ENCODE data around the gene FGFR3.

Gene FGFR3

GRCh38 chr4:1801286-1801958 is 8.3 kb downstream of the FGFR3 start:
- Histone ChIP-seq H3K9ac (ENCODE audit: low read depth, low read length) (no peak overlapping the region), H3K4me2 (ENCODE audit: low read length) (no peak overlapping the region), H3K27me3 (ENCODE audit: control insufficient read depth, insufficient read depth, low read length) (peaks cover 14% of the 10 kb centered on the region), H3K36me3 (ENCODE audit: insufficient read depth, low read length) (no peaks in the 10 kb centered on the region), H3K4me3 (ENCODE audit: low read length) (no peak overlapping the region), H3K9me3 (replicated peaks; ENCODE audit: low read length) (no peaks in the 10 kb centered on the region), H3K4me1 (ENCODE audit: control insufficient read depth, insufficient read depth, low read length) (peaks cover 6% of the 10 kb centered on the region)

GRCh38 chr4:1802151-1802715 is 9.1 kb downstream of the FGFR3 start:
- peaks cover 6% of the 10 kb centered on the region for H3K4me1 ChIP-seq (ENCODE audit: control insufficient read depth, insufficient read depth, low read length)
- H3K4me2 ChIP-seq (ENCODE audit: low read length), result no peak overlapping the region
- no peaks in the 10 kb centered on the region for H3K36me3 ChIP-seq (ENCODE audit: insufficient read depth, low read length)
- H3K4me3 ChIP-seq (ENCODE audit: low read length), result no peak overlapping the region
- no peaks in the 10 kb centered on the region for H3K9me3 ChIP-seq (replicated peaks; ENCODE audit: low read length)
- peaks cover 6% of the 10 kb centered on the region for H3K27me3 ChIP-seq (ENCODE audit: control insufficient read depth, insufficient read depth, low read length)
- H3K9ac ChIP-seq (ENCODE audit: low read depth, low read length), result no peak overlapping the region

- peaks cover 6% of the 10 kb centered on the region for H3K4me1 ChIP-seq (ENCODE audit: control insufficient read depth, insufficient read depth, low read length)
- H3K9ac ChIP-seq (ENCODE audit: low read depth, low read length), result no peak overlapping the region
- peaks cover 4% of the 10 kb centered on the region for H3K27me3 ChIP-seq (ENCODE audit: control insufficient read depth, insufficient read depth, low read length)
- no peaks in the 10 kb centered on the region for H3K36me3 ChIP-seq (ENCODE audit: insufficient read depth, low read length)
- H3K9me3 ChIP-seq (replicated peaks; ENCODE audit: low read length), result no peaks in the 10 kb centered on the region
- no peak overlapping the region for H3K4me3 ChIP-seq (ENCODE audit: low read length)
- no peak overlapping the region for H3K4me2 ChIP-seq (ENCODE audit: low read length)
These were observed 9.8 kb downstream of the FGFR3 start for GRCh38 chr4:1802720-1803522.

GRCh38 chr4:1803523-1804423 is 10.7 kb downstream of the FGFR3 start:
- Histone ChIP-seq H3K27me3 (ENCODE audit: control insufficient read depth, insufficient read depth, low read length) (peaks cover 2% of the 10 kb centered on the region), H3K4me1 (ENCODE audit: control insufficient read depth, insufficient read depth, low read length) (peaks cover 6% of the 10 kb centered on the region), H3K4me2 (ENCODE audit: low read length) (no peak overlapping the region), H3K9me3 (replicated peaks; ENCODE audit: low read length) (no peaks in the 10 kb centered on the region), H3K9ac (ENCODE audit: low read depth, low read length) (no peak overlapping the region), H3K36me3 (ENCODE audit: insufficient read depth, low read length) (no peaks in the 10 kb centered on the region), H3K4me3 (ENCODE audit: low read length) (no peak overlapping the region)

- H3K4me3 ChIP-seq (ENCODE audit: low read length), result no peak overlapping the region
- no peak overlapping the region for H3K9ac ChIP-seq (ENCODE audit: low read depth, low read length)
- H3K27me3 ChIP-seq (ENCODE audit: control insufficient read depth, insufficient read depth, low read length), result no peaks in the 10 kb centered on the region
- H3K9me3 ChIP-seq (replicated peaks; ENCODE audit: low read length), result no peaks in the 10 kb centered on the region
- H3K4me2 ChIP-seq (ENCODE audit: low read length), result no peak overlapping the region
- H3K36me3 ChIP-seq (ENCODE audit: insufficient read depth, low read length), result no peaks in the 10 kb centered on the region
- H3K4me1 ChIP-seq (ENCODE audit: control insufficient read depth, insufficient read depth, low read length), result peaks cover 6% of the 10 kb centered on the region
These were observed 11.8 kb downstream of the FGFR3 start for GRCh38 chr4:1804638-1805492.

- no peak overlapping the region for H3K9ac ChIP-seq (ENCODE audit: low read depth, low read length)
These were observed 12.6 kb downstream of the FGFR3 start for GRCh38 chr4:1805493-1806222.

GRCh38 chr4:1806223-1806564 is 13.1 kb downstream of the FGFR3 start:
- H3K9ac ChIP-seq (ENCODE audit: low read depth, low read length), result no peak overlapping the region
- no peaks in the 10 kb centered on the region for H3K27me3 ChIP-seq (ENCODE audit: control insufficient read depth, insufficient read depth, low read length)
- peaks cover 6% of the 10 kb centered on the region for H3K4me1 ChIP-seq (ENCODE audit: control insufficient read depth, insufficient read depth, low read length)
- no peak overlapping the region for H3K4me3 ChIP-seq (ENCODE audit: low read length)
- no peaks in the 10 kb centered on the region for H3K9me3 ChIP-seq (replicated peaks; ENCODE audit: low read length)
- H3K36me3 ChIP-seq (ENCODE audit: insufficient read depth, low read length), result peaks cover 3% of the 10 kb centered on the region
- H3K4me2 ChIP-seq (ENCODE audit: low read length), result no peak overlapping the region

More at GRCh38 chr4:1805493-1806222, 12.6 kb downstream of the FGFR3 start:
- Histone ChIP-seq H3K4me2 (ENCODE audit: low read length) (no peak overlapping the region), H3K9me3 (replicated peaks; ENCODE audit: low read length) (no peaks in the 10 kb centered on the region), H3K36me3 (ENCODE audit: insufficient read depth, low read length) (no peaks in the 10 kb centered on the region), H3K27me3 (ENCODE audit: control insufficient read depth, insufficient read depth, low read length) (no peaks in the 10 kb centered on the region), H3K4me3 (ENCODE audit: low read length) (no peak overlapping the region), H3K4me1 (ENCODE audit: control insufficient read depth, insufficient read depth, low read length) (peaks cover 6% of the 10 kb centered on the region)

GRCh38 chr4:1806596-1807331 is 13.7 kb downstream of the FGFR3 start:
- H3K9me3 ChIP-seq (replicated peaks; ENCODE audit: low read length), result no peaks in the 10 kb centered on the region
- no peak overlapping the region for H3K4me3 ChIP-seq (ENCODE audit: low read length)
- no peaks in the 10 kb centered on the region for H3K27me3 ChIP-seq (ENCODE audit: control insufficient read depth, insufficient read depth, low read length)
- H3K9ac ChIP-seq (ENCODE audit: low read depth, low read length), result no peak overlapping the region
- no peak overlapping the region for H3K4me2 ChIP-seq (ENCODE audit: low read length)
- H3K4me1 ChIP-seq (ENCODE audit: control insufficient read depth, insufficient read depth, low read length), result peaks cover 6% of the 10 kb centered on the region
- H3K36me3 ChIP-seq (ENCODE audit: insufficient read depth, low read length), result peaks cover 3% of the 10 kb centered on the region

- H3K4me3 ChIP-seq (ENCODE audit: low read length), result no peak overlapping the region
- peaks cover 2% of the 10 kb centered on the region for H3K4me1 ChIP-seq (ENCODE audit: control insufficient read depth, insufficient read depth, low read length)
- no peak overlapping the region for H3K9ac ChIP-seq (ENCODE audit: low read depth, low read length)
- H3K4me2 ChIP-seq (ENCODE audit: low read length), result no peak overlapping the region
- no peaks in the 10 kb centered on the region for H3K9me3 ChIP-seq (replicated peaks; ENCODE audit: low read length)
- no peaks in the 10 kb centered on the region for H3K27me3 ChIP-seq (ENCODE audit: control insufficient read depth, insufficient read depth, low read length)
- H3K36me3 ChIP-seq (ENCODE audit: insufficient read depth, low read length), result peaks cover 3% of the 10 kb centered on the region
These were observed 14.3 kb downstream of the FGFR3 start for GRCh38 chr4:1807332-1807777.

GRCh38 chr4:1808396-1808795 is 15.3 kb downstream of the FGFR3 start:
- Histone ChIP-seq H3K27me3 (ENCODE audit: control insufficient read depth, insufficient read depth, low read length) (no peaks in the 10 kb centered on the region), H3K36me3 (ENCODE audit: insufficient read depth, low read length) (peaks cover 7% of the 10 kb centered on the region), H3K4me3 (ENCODE audit: low read length) (no peak overlapping the region), H3K4me2 (ENCODE audit: low read length) (no peak overlapping the region), H3K4me1 (ENCODE audit: control insufficient read depth, insufficient read depth, low read length) (no peaks in the 10 kb centered on the region), H3K9me3 (replicated peaks; ENCODE audit: low read length) (no peaks in the 10 kb centered on the region), H3K9ac (ENCODE audit: low read depth, low read length) (no peak overlapping the region)

Measured in skeletal muscle satellite cell (primary cell).